Measurements from ENCODE around the gene NCK2.

NCK2 gene

GRCh38 chr2:105849431-105850179 lies 104.9 kb downstream of the NCK2 start:
- no peak for DNase-seq (ENCODE audit: low spot score)

DNA sequence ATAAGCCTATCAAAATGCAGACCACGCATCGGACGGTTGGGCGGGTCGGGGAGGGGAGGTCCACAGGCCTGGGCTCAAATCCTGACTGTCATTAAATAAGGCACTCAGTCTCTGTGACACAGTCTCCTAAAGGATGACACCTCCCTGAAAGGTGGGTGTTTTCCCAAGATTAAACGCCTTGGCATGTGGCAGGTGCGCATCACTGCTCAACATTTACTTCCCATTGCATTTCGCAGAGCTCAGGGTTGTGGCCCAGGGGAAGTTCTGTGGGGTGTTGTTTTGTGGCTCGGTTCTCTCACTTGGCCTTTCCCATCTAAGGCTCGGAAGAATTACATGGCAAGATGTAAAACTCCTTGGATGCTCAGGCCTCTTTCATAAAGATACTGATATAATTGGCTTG lies 107.4 kb downstream of the NCK2 start:
- DNase-seq (ENCODE audit: low spot score), result no peak

DNA sequence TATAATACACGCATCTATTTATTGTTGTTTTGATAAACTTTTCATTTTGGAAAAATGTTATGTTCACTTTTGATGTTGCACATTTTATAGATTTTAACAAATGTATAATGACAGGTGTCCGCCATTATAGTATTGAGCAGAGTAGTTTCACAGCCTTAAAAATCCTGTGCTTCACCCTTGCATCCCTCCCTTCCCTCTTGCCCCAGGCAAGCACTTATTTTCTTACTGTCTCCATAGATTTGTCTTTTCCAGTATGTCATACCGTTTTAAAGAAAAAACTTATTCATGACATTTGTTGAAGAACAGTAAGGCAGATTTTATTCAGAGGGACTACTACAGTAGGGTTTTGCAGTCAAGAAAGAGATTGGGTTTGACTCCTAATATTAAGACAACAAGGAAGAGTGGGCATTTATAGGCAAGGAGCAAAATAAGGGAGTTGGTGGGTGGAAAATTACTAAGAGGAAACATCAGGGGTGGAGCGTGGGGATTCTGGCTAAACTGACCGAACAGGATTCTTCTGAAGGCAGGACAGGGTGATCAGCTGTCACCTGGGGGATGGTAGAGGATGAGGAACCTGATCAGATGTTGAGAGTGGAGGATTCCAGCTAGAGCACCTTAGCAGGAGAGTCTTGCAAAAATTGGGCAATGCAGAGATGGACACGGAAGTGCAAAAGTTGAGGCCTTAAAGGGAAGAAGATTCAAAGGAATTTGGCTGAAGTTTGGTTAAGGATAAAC lies 108.8 kb downstream of the NCK2 start:
- no peak for DNase-seq (ENCODE audit: low spot score)

GRCh38 chr2:105854972-105855371 lies 110.3 kb downstream of the NCK2 start:
- DNase-seq (ENCODE audit: low spot score), result no peak

- DNase-seq (ENCODE audit: low spot score), result no peak
Measured at GRCh38 chr2:105856581-105856980, 111.9 kb downstream of the NCK2 start.

DNA sequence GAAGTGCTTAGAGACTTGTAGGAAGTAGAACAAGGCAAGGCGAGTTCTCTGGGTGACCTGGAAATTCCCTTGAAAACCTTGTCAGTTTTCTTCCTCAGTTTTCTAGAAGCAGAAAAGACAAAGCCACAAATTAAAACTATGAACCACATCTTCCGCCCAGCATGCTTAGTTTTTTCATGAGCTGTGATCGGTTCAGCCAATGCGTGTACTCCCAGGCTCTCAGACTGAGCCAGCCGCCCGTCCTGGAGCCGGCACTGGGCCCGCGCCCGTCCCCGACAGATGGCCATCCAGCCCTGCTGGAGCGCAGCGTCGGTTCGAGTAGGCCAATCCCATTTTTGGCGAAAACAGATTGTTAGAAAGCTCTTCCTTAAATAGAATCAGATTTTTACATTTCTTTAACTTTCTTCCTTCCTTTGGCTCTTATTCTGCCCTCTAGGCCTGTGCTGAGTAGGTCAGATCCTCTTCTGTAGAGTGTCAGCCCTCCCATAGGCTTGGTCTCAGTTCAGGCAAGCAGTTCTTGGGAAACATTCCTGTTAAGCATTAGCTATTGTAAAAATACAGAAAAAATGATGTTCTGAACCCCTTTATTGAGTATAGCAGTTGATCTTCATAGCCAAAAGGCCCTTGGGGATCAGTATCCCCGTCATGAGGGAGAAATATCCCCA lies 112.5 kb downstream of the NCK2 start:
- DNase-seq (ENCODE audit: low spot score), result no peak

DNA sequence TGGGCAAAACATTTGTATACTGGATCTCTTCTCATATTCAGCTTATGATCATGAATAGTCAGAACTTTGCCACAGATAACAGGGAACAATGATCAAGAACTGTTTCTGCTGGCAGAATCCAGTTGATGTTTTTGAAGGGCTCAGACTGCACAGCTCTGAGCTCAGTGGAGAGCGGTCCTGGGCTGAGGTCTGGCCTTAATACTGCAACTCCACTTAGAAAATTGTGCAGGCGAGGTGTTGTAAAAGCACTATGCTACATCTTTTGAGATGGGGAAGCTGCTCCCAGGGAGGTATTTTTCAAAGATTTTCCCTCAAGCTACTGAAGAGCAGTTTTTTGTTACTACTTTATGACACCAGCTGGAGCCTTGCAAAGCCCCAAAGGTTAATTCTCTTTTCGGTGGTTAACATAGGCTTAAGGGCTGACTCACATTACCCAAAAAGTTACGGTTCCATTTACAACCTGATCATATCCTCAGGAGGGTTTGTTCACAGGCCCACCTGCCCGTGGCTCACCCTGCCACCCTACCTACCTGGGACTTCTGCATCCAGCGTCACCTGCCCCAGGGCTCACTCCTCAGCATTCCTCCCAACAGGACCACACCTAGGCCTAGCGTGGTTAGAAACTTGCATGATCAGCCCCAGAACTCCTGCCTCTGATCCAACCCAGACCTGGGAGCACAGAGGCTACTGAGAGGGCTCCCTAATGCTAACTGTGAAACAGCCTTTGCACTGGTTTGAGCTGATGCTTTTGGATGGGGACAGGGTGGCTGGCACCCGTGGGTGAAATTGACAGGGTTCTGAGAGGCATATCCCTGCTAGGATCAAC lies 114.4 kb downstream of the NCK2 start:
- DNase-seq (ENCODE audit: low spot score), result no peak

GRCh38 chr2:105859694-105859951 lies 114.9 kb downstream of the NCK2 start:
- peak; percentile 18 for DNase-seq (ENCODE audit: low spot score)

DNA sequence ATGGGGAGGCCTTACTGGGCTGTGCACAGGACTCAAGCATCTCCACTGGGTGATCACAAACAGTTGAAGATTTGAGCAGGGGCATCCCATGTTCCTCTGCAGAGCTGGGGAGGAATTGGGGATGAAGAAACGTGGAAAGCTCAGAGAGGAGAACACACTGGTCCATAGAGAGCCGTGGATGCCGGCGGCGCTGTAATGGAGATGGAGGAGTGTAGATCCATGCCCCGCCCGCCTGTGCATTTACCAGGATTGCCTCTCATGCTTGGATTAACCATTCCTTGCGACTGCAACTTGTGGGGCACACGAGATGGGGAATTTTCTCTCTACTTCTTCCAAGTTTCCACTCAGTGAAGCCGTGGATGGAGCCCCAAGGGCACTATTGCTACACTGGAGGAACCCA lies 115.9 kb downstream of the NCK2 start:
- no peak for DNase-seq (ENCODE audit: low spot score)

- DNase-seq (ENCODE audit: low spot score), result no peak
Measured at GRCh38 chr2:105861200-105861599, 116.5 kb downstream of the NCK2 start.

DNA sequence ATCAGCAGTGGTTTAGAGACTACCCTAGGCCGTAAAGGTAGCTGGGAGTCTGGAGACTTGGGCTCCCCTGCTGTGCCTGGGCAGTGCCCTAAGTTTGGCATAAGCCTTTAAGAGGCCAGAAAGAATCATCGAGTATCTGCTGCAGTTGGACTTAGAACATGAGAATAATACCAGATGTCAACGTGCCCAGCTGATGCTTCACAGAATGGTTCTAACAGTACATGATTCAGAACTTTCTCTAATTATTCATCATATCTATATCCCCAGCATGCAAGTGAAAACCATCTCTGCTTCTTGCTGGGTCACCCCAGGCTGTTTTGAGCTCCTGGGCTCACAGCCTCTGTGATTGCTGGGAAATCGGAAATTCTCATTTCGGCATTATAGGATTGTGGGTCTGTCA lies 118.1 kb downstream of the NCK2 start:
- DNase-seq (ENCODE audit: low spot score), result no peak

- no peak for DNase-seq (ENCODE audit: low spot score)
Measured at GRCh38 chr2:105864262-105864661, 119.5 kb downstream of the NCK2 start.

- DNase-seq (ENCODE audit: low spot score), result no peak
Measured at GRCh38 chr2:105865222-105865913, 120.7 kb downstream of the NCK2 start.

DNA sequence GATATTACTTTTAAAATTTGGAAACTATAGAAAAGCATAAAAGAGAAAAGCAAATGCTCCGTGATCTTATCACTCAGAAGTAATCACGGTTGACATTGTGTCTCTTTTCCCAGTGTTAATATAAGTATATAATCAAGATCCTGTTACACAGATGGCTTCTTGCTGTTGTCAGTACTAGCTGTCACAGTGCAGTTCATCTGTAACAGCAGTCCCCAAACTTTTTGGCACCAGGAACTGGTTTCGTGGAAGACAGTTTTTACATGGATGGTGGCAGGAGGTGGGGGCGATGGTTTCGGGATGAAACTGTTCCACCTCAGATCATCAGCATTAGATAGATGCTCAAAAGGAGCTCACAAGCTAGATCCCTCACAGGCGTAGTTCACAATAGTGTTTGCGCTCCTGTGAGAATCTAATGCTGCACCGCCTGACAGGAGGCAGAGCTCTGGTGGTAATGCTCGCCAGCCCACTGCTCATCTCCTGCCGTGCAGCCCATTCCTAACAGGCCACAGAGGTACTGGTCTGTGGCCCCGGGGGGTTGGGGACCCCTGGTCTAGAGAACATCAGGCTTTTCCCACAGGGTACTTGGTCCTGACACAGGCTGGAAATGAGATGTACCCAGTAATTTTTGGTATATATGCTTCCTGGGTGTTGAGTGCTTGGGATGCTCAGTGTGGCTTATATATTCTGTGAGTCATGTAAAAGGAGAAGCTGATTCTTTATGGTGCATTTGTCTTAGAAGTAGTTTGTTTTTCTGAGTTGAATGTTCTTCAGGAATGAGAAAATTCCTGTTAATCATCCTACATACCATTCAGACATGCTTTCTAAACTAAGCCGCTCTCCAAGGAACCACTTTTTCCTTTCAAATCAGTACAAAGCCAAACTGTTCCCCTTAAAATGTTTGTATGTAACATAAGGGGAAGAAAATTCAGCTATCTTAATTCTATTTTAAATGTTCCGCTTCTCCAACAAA lies 121.8 kb downstream of the NCK2 start:
- no peak for DNase-seq (ENCODE audit: low spot score)

DNA sequence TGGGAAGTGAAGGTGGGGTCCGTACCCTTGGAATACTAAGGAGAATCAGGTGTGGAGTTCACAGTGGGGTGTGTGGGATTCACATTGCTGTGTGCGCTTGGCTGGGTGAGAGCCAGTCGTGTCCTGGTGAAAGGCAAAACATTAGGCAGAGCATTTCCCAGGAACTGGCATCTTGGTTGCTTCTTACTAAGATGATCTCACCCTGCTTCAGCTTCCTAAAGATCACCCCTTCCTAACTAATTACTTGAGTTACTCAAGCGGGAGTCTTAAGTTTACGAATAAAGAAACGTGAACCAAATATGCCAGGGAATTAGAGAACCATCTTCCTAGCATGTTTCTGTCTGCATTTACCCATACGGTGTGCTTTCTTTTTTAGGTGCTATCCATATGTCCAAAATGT lies 122.9 kb downstream of the NCK2 start:
- no peak for DNase-seq (ENCODE audit: low spot score)

- DNase-seq (ENCODE audit: low spot score), result no peak
Measured at GRCh38 chr2:105868060-105868459, 123.3 kb downstream of the NCK2 start.

DNA sequence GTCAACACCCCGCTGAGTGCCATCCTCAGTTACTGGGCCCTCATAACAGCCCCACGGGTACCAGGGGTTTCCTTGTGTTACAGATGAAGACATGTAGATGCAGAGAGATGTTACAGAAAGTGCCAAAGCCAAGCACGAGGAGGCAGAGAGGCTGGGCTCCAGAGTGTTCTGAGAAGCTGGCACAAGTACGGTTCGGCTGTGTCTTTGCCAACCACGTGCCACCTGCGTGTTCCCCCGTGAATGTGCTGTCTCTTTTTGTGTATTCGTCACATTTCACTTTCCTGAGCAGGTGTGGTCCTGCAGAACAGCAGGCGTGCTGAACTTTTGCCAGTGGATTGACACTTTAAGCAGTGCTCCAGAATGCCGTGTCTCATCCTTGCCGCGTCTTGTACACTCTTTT lies 124.6 kb downstream of the NCK2 start:
- DNase-seq (ENCODE audit: low spot score), result no peak

DNA sequence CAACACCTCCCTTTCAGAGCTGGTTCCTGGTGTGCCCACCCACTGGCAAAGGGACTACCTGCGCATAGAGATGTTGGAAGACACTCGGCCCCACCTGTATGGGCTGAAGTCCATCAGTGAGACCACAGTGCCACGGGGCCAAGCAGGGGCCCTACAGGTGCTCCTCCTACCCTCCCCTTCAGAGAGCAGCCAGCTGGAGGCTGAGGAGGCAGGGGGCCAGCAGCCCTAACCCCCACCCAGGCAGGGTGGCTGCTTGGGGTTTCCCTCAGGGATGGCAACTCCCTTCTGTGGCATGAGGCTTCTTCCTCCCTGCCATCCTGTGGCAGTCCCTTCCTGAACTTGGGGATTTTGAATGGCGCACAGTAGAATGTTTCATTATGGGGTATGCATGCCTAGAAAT lies 125.3 kb downstream of the NCK2 start:
- DNase-seq (ENCODE audit: low spot score), result no peak

GRCh38 chr2:105870858-105871257 lies 126.1 kb downstream of the NCK2 start:
- no peak for DNase-seq (ENCODE audit: low spot score)

GRCh38 chr2:105872142-105872728 lies 127.5 kb downstream of the NCK2 start:
- DNase-seq (ENCODE audit: low spot score), result no peak
